Testis (tissue), 2 donors: ENCODE measurements around the gene HIP1.

ENCODE experiments used
- CTCF ChIP-seq, 3 experiments: fragments of 450-650 bp in 2 of 3; fragments of 200-600 bp in 1 of 3; sonication (generic) in 1 of 3; IDR thresholded peaks; one replicate each; pipeline ENCODE4 v1.5.1; 2016 to 2019; ENCODE audit warnings: antibody characterized with exemption in 3 of 3, mild to moderate bottlenecking in 2 of 3, moderate library complexity in 1 of 3
- POLR2A ChIP-seq: fragments of 450-650 bp; IDR thresholded peaks from one replicate; pipeline ENCODE4 v1.6.1; 2017; ENCODE audit warnings: antibody characterized with exemption, mild to moderate bottlenecking, moderate library complexity

DNA sequence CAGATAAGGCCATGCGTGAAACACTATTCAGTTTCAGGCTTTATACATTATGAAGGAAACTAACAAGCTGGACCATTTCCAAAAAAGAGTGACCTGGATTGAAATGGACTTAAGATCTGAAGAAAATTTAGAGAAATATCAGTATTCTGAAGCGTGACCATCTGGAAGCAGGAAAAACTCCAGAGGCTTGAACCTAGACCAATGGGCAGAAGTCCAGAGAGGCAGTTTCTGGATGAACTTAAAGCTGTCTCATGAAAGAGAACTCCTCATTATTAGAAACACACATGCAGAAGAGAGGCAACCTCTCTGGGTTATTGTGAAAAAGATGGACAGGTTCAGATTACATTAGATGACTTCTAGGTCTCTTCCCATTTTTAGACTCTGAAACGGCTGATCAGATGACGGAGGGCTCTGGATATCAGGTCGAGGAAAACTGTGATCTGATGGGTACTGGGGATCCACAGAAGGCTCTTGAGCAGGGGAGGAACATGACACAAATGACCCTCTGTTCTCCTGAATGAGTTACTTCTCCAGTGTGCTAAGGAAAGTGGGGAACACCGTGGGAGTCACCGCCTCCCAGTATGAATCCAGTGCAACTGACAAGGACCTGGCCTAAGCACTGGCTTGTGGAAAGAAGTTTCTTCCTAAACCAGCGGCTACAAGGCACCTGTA lies 130.2 kb downstream of the HIP1 start:
- TF ChIP-seq CTCF (IDR thresholded peaks at IDR 0.05) (no peak), POLR2A (no peak)
